Measurements from ENCODE around the gene FOSL1.

GRCh38 chr11:65945941-65946558, 45.9 kb upstream of the FOSL1 start:
- TF ChIP-seq CTCF (conservative IDR thresholded peaks at IDR 0.05; ENCODE audit: low read depth in 2 of 2) (no peak), EZH2 (IDR thresholded peaks at IDR 0.05; ENCODE audit: low read depth, unreplicated experiment) (no peak), REST (IDR thresholded peaks at IDR 0.05; ENCODE audit: unreplicated experiment) (no peak), EZH2phosphoT487 (IDR thresholded peaks at IDR 0.05; ENCODE audit: unreplicated experiment) (no peak), JUNB (IDR thresholded peaks at IDR 0.05; ENCODE audit: unreplicated experiment) (no peak), POLR2AphosphoS5 (IDR thresholded peaks at IDR 0.05; ENCODE audit: low read depth) (no peak), CREB1 (CRISPR knock-in tag; IDR thresholded peaks at IDR 0.05; ENCODE audit: low read depth) (no peak)

All from GM23338 (cell line).